MG63 (cell line): ENCODE results near the gene DESI2. TPM values are rescaled to one million over a fixed set of nuclear protein-coding genes. Genes with fewer than 3 reads are reported as not detected.
"Not testable (repeated sequence)": the region's sequence is repeated elsewhere in the genome, so short reads cannot be mapped to it uniquely, and the experiment has no call there.

Source experiments
- DNase-seq: peaks from one replicate; pipeline ENCODE4 v3.0.0-alpha.2; 2020
- H3K27me3 ChIP-seq: fragments of 250-450 bp; sonication (Bioruptor Pico); 2 replicates; pipeline ENCODE4 v1.5.1; 2020; ENCODE audit warnings: mild to moderate bottlenecking, moderate library complexity
- H3K36me3 ChIP-seq: fragments of 250-450 bp; sonication (Bioruptor Pico); 2 replicates; pipeline ENCODE4 v1.5.1; 2020; ENCODE audit warnings: mild to moderate bottlenecking, moderate library complexity
- H3K4me3 ChIP-seq: fragments of 250-450 bp; sonication (Bioruptor Pico); 2 replicates; pipeline ENCODE4 v1.5.1; 2020; ENCODE audit warnings: mild to moderate bottlenecking, moderate library complexity
- H3K9me3 ChIP-seq: fragments of 250-450 bp; sonication (Bioruptor Pico); 2 replicates; pipeline ENCODE4 v1.5.1; 2020; ENCODE audit warnings: mild to moderate bottlenecking, moderate library complexity
- total RNA-seq: library from RNA; depleted of rRNA; stranded (reverse); fragments of >200 nt; shearing (Covaris generic); gene quantifications from 2 replicates; pipeline ENCODE4 v1.2.3, GENCODE V29; 2014; ENCODE audit warnings: low replicate concordance

The DESI2 gene
- total RNA-seq, 1 experiment from 2014 or later = 101 TPM

- Histone ChIP-seq H3K4me3 (no peak overlapping the region), H3K36me3 (peaks cover 15% of the 10 kb centered on the region), H3K27me3 (no peaks in the 10 kb centered on the region), H3K9me3 (no peaks in the 10 kb centered on the region)
- DNase-seq = peak; percentile 28
Observed at GRCh38 chr1:244672946-244673682, 20.2 kb downstream of the DESI2 start.

DNA sequence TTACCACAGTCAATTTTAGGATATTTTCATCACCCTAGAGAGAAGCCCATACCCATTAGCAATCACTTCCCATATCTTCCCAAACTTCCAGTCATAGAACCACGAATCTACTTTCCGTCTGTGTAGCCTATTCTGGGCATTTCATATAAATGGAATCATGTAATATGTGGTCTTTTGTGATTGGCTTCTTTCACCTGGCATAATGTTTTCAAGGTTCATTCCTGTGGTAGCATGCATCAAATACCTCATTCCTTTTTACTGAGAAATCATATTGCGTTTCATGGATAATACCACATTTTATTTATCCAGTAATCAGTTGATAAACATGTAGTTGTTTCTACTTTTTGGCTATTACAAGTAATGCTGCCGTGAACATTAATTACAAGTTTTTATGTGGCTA lies 21.5 kb downstream of the DESI2 start:
- peaks cover 16% of the 10 kb centered on the region for H3K36me3 ChIP-seq
- H3K4me3 ChIP-seq = no peak overlapping the region
- no peak for DNase-seq
- no peaks in the 10 kb centered on the region for H3K27me3 ChIP-seq
- H3K9me3 ChIP-seq = no peaks in the 10 kb centered on the region

DNA sequence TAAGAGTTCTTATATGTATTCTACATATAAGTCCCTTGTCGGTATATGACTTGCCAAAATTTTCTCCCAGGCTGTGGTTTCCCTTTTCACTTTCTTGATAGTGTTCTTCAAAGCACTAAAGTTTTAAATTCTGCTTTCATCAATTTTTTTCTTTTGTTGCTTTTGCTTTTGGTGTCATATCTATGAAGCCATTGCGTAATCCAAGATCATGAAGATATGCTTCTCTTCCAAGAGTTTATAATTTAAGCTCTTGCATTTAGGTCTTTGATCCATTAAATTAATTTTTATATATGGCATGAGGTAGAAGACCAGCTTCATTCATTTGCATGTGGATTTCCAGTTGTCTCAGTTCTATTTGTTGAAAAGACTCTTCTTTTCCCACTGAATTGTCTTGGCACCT lies 22.2 kb downstream of the DESI2 start:
- H3K4me3 ChIP-seq = no peak overlapping the region

DNA sequence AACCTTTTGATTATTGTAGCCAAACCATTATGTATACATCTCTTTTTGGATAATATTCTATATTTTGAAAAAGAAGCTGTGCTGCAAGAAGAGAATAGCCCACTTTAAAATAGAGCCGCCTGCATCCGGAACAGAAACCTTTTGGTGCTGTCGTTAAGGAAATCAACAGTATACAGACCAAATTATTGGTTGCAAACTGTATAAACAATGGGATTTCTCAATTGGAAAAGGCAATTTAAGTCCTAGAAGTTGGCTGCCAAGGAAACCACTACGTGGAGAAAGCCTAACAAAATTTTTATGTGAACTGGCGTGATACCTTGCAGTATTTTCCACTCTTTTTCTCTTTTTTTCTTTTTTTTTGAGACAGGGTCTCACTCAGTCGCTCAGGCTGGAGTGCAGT lies 25.8 kb downstream of the DESI2 start:
- Histone ChIP-seq H3K36me3 (peaks cover 24% of the 10 kb centered on the region), H3K27me3 (no peaks in the 10 kb centered on the region), H3K9me3 (no peaks in the 10 kb centered on the region), H3K4me3 (no peak overlapping the region)
- DNase-seq = no peak

More for the DNA sequence above, 22.2 kb downstream of the DESI2 start:
- no peaks in the 10 kb centered on the region for H3K9me3 ChIP-seq
- no peak for DNase-seq
- H3K27me3 ChIP-seq = no peaks in the 10 kb centered on the region
- peaks cover 11% of the 10 kb centered on the region for H3K36me3 ChIP-seq

DNA sequence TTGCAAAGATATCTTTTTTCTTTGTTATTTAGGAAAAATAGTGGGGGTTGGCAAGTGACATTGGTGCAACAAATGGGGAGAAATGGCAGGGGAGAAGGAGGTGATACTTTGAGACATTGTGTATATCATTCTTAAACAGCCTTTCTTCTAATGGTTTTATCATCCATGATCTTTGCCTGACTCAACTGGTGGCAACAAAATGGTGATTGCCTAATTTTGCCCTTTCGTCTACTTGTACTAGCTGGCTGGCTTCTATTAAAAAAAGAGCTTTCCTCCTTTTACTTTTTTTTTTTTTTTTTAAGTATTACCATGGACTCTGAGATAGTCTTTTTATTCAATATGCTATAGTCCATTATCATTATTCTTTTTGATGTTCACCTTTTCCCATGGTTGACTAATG lies 27.7 kb downstream of the DESI2 start:
- Histone ChIP-seq H3K4me3 (no peak overlapping the region), H3K27me3 (no peaks in the 10 kb centered on the region), H3K9me3 (no peaks in the 10 kb centered on the region), H3K36me3 (peaks cover 26% of the 10 kb centered on the region)
- DNase-seq = no peak

DNA sequence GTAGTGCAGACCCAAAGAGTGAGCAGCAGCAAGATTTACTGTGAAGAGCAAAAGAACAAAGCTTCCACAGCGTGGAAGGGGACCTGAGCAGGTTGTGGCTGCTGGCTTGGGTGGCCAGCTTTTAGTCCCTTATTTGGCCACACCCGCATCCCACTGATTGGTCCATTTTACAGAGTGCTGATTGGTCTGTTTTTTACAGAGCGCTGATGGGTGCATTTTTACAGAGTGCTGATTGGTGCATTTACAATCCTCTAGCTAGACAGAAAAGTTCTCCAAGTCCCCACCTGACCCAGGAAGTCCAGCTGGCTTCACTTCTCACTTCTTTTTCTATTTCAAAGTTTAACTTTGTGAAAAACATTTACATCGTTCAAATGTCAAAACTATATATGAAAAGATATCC lies 29.2 kb downstream of the DESI2 start:
- H3K36me3 ChIP-seq = peaks cover 30% of the 10 kb centered on the region
- not testable (repeated sequence) for H3K4me3 ChIP-seq, H3K27me3 ChIP-seq, H3K9me3 ChIP-seq, DNase-seq

GRCh38 chr1:244695937-244696336 lies 43.0 kb downstream of the DESI2 start:
- no peak for DNase-seq
- Histone ChIP-seq H3K36me3 (peaks cover 63% of the 10 kb centered on the region), H3K27me3 (no peaks in the 10 kb centered on the region), H3K9me3 (no peaks in the 10 kb centered on the region), H3K4me3 (no peak overlapping the region)

DNA sequence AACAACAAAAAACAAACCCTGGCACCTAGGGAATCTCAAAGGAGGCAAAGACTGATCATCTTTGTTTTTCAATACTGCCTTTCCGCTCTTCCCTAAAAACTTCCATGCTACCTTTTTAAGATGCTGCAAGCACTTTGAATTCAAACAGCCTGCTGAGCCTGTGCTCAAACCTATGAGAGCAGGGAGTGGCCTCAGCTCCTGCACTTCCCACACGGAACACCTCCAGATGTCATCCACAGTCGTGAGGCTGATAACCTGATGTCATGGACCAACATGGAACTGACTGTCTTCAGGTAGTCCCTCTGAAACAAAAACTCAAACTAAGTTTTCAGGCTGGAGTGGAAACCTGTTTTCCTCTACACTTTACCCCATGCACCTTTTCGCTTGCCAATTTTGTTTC lies 46.8 kb downstream of the DESI2 start:
- DNase-seq = no peak
- Histone ChIP-seq H3K9me3 (no peaks in the 10 kb centered on the region), H3K36me3 (peaks cover 47% of the 10 kb centered on the region), H3K27me3 (no peaks in the 10 kb centered on the region), H3K4me3 (no peak overlapping the region)

- H3K27me3 ChIP-seq = no peaks in the 10 kb centered on the region
- no peak for DNase-seq
- peaks cover 47% of the 10 kb centered on the region for H3K36me3 ChIP-seq
- H3K4me3 ChIP-seq = no peak overlapping the region
- no peaks in the 10 kb centered on the region for H3K9me3 ChIP-seq
Observed at GRCh38 chr1:244700808-244701207, 47.9 kb downstream of the DESI2 start.

DNA sequence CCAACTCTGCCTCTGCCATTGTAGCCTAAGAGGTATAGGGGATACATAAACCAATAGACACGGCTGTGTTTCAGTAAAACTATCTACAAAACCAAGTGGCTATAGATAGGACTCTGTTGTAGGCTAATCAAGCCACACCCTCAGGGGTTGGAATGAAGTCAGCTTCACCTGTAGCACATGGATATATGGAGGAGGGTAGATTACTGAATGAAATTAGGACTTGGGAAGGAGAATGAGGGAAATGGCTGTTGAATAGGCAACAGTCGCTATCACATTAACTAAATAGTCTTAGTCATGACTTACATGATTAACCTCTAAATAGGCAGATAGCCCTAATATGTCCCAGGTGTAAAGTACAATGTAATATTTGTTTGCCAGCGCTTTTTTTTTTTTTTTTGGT lies 49.7 kb downstream of the DESI2 start:
- no peaks in the 10 kb centered on the region for H3K9me3 ChIP-seq
- H3K4me3 ChIP-seq = no peak overlapping the region
- peaks cover 54% of the 10 kb centered on the region for H3K36me3 ChIP-seq
- no peaks in the 10 kb centered on the region for H3K27me3 ChIP-seq
- DNase-seq = no peak

DNA sequence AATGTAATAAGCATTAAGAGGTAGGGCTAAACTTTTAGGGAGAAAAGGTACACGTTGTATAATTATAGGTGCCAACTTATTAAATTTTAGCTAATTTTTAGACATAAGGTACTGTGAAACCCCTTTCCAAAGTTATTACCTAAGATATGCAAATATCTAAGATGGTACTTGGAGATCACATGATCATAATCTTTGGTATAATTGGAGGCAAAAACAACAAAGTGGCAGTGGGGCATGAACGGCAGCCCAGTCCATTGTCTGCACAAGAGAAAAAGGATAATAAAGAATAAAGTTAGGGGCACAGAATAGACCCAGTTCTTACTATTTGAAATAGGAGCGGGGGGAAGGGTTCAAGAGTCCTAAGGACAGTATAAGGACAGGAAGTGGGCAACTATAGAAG lies 51.2 kb downstream of the DESI2 start:
- no peaks in the 10 kb centered on the region for H3K9me3 ChIP-seq
- H3K4me3 ChIP-seq = no peak overlapping the region
- H3K36me3 ChIP-seq = peaks cover 58% of the 10 kb centered on the region
- no peak for DNase-seq
- no peaks in the 10 kb centered on the region for H3K27me3 ChIP-seq

DNA sequence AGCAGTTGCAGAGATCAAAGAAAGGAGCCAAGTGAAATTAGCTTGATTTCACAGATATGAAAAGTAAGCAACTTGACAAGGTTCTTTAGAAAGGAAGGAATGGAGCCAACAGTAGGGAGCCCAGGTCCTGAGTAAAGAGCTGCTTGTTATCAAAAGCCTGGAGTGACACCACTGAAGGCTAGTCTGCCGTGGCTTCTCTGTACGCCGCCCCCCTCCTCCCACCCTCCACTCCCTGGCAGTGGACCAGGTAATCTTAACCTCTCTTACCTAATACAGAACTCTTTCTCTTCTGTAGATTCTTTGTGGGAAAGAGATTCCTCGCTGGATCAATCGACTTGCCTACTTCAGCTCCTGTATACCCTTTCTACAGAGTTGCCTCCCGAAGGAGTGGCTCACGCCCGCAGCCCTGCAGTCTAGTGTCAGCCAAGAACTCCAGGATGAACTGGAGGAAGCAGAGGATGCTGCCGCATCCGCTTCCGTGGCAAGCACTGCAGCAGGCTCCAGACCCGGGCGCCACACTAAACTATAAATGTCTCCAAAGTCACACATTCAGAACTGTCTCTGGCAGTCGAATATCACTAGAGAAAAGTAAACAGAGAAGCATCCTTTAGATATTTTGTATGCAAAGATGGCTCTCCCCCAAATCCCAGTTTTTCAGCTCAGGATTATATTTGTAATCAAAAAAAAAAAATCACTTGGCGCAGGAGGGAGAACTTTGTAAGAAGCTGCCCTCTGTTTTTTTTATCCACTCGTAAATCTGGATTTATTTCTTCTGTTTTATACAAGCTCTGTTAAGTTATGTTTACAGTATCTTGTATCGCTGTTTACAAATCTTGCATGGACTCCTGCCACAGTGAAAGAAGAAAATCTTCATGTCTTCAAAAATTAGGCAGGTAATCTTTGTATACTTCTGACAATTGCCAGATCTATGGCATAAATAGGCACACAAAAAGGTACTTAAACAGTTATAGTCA lies 52.6 kb downstream of the DESI2 start:
- peaks cover 47% of the 10 kb centered on the region for H3K36me3 ChIP-seq
- H3K4me3 ChIP-seq = no peak overlapping the region
- no peaks in the 10 kb centered on the region for H3K27me3 ChIP-seq
- H3K9me3 ChIP-seq = no peaks in the 10 kb centered on the region
- DNase-seq = no peak

- Histone ChIP-seq H3K9me3 (no peaks in the 10 kb centered on the region), H3K36me3 (peaks cover 31% of the 10 kb centered on the region), H3K4me3 (no peak overlapping the region), H3K27me3 (no peaks in the 10 kb centered on the region)
- DNase-seq = no peak
Observed at GRCh38 chr1:244709076-244709475, 56.1 kb downstream of the DESI2 start.

DNA sequence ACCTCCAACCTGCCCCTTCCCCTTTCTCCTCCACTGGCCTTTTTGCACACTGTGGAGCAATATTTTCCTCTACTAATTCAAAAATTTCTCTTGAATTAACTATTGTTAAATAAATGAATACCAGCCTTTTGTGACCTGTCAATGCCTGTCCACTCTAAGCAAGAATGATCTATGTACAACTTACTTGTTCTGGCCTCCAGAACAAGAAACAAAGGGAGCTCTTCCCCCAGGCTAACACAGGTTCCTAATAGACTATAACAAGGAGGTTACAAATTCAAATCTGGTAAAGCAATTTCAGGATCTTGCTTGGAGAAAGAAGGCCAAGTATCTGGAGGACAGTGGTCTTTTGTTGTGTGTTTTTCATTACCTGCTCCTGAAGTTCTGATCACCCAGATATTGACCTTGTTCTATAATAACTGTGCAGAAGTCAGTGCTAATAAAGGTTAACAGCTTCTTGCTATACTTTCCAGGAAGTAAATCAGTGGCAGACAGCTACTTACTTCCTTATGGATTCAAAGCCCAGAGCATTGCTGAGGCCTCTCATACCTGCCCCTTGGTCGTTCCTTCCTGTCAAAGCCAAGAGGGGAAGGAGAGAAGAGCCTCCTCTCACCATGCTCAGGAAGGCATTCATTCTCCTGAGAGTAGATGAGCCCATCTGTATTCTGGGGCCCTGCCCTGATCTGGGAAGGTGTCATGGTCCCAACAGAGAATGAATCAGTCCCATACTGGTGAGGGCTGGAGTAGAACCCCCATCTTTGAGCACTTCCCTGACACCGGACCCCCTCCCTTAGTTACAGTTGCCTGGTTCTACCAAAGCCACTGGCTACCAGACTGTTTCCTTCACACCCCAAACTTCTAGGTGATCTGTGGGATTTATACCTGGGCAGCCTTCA lies 56.8 kb downstream of the DESI2 start:
- Histone ChIP-seq H3K9me3 (no peaks in the 10 kb centered on the region), H3K27me3 (no peaks in the 10 kb centered on the region), H3K4me3 (no peak overlapping the region), H3K36me3 (peaks cover 30% of the 10 kb centered on the region)
- DNase-seq = no peak

- no peak for DNase-seq
- Histone ChIP-seq H3K9me3 (no peaks in the 10 kb centered on the region), H3K4me3 (no peak overlapping the region), H3K36me3 (peaks cover 21% of the 10 kb centered on the region), H3K27me3 (no peaks in the 10 kb centered on the region)
Observed at GRCh38 chr1:244710474-244711062, 57.6 kb downstream of the DESI2 start.

DNA sequence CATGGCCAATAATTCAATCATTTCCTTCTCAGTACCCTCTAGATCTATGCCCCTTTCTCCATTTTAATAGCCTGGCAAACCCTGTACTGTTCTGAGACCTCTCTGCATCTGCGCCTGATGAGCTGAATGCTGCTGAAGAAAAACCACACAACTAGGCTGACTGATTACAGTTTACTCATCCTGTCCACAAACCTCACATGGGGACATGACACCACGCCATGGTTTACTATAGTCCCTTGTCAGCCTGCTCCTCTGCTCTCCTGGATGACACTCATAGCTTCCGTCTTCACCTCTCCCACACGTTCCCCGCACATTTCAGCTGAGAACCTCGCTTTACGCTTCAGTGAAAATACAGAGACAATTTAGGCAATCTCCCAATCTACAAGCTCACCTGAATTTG lies 59.7 kb downstream of the DESI2 start:
- H3K36me3 ChIP-seq = peaks cover 4% of the 10 kb centered on the region
- H3K27me3 ChIP-seq = no peaks in the 10 kb centered on the region
- no peak overlapping the region for H3K4me3 ChIP-seq
- no peak for DNase-seq
- H3K9me3 ChIP-seq = no peaks in the 10 kb centered on the region
